OCI-LY1 (cell line): Measurements from ENCODE around the gene PASD1.

Experiments used
- H2AFZ ChIP-seq: fragments of 200-600 bp; sonication (generic), shearing (Covaris generic); 2 replicates; pipeline ENCODE4 v1.6.0; 2014; ENCODE audit warnings: antibody characterized with exemption, mild to moderate bottlenecking, low read length
- H3F3A ChIP-seq: fragments of 200-600 bp; sonication (generic), shearing (Covaris generic); 2 replicates; pipeline ENCODE4 v1.6.0; 2014; ENCODE audit warnings: mild to moderate bottlenecking, antibody characterized with exemption, low read length, moderate library complexity; ENCODE audit not compliant: insufficient read depth
- H3K27ac ChIP-seq: fragments of 200-600 bp; sonication (generic); 2 replicates; pipeline ENCODE4 v1.5.1; 2014; ENCODE audit warnings: low read length, mixed run types, mild to moderate bottlenecking, low read depth; ENCODE audit not compliant: poor library complexity, severe bottlenecking
- H3K27me3 ChIP-seq: fragments of 200-600 bp; sonication (generic); 2 replicates; pipeline ENCODE4 v1.6.0; 2014; ENCODE audit warnings: antibody characterized with exemption, mild to moderate bottlenecking, low read length, moderate library complexity; ENCODE audit not compliant: insufficient read depth
- H3K36me3 ChIP-seq: fragments of 200-600 bp; sonication (generic); 2 replicates; pipeline ENCODE4 v1.6.1; 2014; ENCODE audit warnings: mild to moderate bottlenecking, antibody characterized with exemption, low read length, moderate library complexity, mixed read lengths; ENCODE audit not compliant: insufficient read depth
- H3K4me1 ChIP-seq: fragments of 200-600 bp; sonication (generic); 2 replicates; pipeline ENCODE4 v1.5.1; 2014; ENCODE audit warnings: mild to moderate bottlenecking, low read length, moderate library complexity; ENCODE audit not compliant: insufficient read depth, severe bottlenecking
- H3K4me2 ChIP-seq: fragments of 200-600 bp; sonication (generic), shearing (Covaris generic); 2 replicates; pipeline ENCODE4 v1.6.1; 2014; ENCODE audit warnings: low read length
- H3K4me3 ChIP-seq: fragments of 200-600 bp; sonication (generic); 2 replicates; pipeline ENCODE4 v1.5.1; 2014; ENCODE audit warnings: low read length, low read depth, mild to moderate bottlenecking, mixed read lengths; ENCODE audit not compliant: poor library complexity, severe bottlenecking
- H3K79me2 ChIP-seq: fragments of 200-600 bp; shearing (Covaris generic); 2 replicates; pipeline ENCODE4 v1.6.1; 2016; ENCODE audit warnings: mixed run types, low read length, mixed read lengths; ENCODE audit not compliant: insufficient read depth
- H3K9ac ChIP-seq: fragments of 200-600 bp; sonication (generic), shearing (Covaris generic); 2 replicates; pipeline ENCODE4 v1.6.1; 2014; ENCODE audit warnings: mild to moderate bottlenecking, low read length, mixed read lengths
- H3K9me2 ChIP-seq: fragments of 200-600 bp; sonication (generic), shearing (Covaris generic); 2 replicates; pipeline ENCODE4 v1.6.1; 2014; ENCODE audit warnings: low read depth, mild to moderate bottlenecking, low read length, mixed read lengths
- H3K9me3 ChIP-seq: fragments of 200-600 bp; shearing (Covaris generic); 2 replicates; pipeline ENCODE4 v1.6.1; 2014; ENCODE audit warnings: low read length, mixed read lengths
- H4K20me1 ChIP-seq: fragments of 200-600 bp; sonication (generic), shearing (Covaris generic); 2 replicates; pipeline ENCODE4 v1.6.0; 2016; ENCODE audit warnings: mild to moderate bottlenecking, low read length; ENCODE audit not compliant: insufficient read depth
- EZH2 ChIP-seq: fragments of 200-600 bp; sonication (generic), shearing (Covaris generic); IDR thresholded peaks from 2 replicates; pipeline ENCODE4 v1.8.0; 2017; ENCODE audit warnings: borderline replicate concordance, mixed run types, mild to moderate bottlenecking, antibody characterized with exemption, low read length, moderate library complexity, mixed read lengths
- TF ChIP-seq, protein P1 (sequence below): fragments of 200-600 bp; sonication (generic), shearing (Covaris generic); IDR thresholded peaks from 2 replicates; pipeline ENCODE4 v1.5.1; 2017; ENCODE audit warnings: mild to moderate bottlenecking, antibody characterized with exemption, low read length, moderate library complexity, mixed read lengths

The PASD1 gene, protein sequence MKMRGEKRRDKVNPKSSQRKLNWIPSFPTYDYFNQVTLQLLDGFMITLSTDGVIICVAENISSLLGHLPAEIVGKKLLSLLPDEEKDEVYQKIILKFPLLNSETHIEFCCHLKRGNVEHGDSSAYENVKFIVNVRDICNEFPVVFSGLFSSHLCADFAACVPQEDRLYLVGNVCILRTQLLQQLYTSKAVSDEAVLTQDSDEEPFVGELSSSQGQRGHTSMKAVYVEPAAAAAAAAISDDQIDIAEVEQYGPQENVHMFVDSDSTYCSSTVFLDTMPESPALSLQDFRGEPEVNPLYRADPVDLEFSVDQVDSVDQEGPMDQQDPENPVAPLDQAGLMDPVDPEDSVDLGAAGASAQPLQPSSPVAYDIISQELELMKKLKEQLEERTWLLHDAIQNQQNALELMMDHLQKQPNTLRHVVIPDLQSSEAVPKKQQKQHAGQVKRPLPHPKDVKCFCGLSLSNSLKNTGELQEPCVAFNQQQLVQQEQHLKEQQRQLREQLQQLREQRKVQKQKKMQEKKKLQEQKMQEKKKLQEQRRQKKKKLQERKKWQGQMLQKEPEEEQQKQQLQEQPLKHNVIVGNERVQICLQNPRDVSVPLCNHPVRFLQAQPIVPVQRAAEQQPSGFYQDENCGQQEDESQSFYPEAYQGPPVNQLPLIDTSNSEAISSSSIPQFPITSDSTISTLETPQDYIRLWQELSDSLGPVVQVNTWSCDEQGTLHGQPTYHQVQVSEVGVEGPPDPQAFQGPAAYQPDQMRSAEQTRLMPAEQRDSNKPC

DNA sequence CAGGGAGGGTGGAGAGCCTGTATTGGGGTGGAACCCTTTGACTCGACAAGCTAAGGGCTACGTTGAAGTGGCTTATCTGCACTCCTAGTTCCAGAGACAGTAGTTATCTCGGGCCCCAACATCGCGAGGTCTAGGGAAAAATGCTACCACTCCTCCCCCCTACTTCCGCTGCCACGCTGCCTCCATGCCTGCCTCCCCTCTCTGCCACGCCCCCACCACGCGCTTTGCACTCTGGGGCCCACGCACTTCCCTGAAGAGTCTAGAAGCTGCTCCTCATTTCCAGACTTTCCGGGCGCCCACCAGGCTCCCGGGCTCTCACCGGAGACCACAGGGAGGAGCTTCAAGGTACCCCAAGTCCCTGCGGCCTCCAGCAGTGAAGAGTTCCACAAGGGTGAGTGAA, at the start of gene PASD1:
PASD1 (plus strand) TSS at position 227 of the 400 bp plus-strand sequence. CDS start 37,879 bp downstream, outside the sequence.
- Histone ChIP-seq H3K27ac (no peak within 1 kb of the TSS), H3K27me3 (no peaks in the 10 kb centered on the region), H3K4me1 (no peaks in the 10 kb centered on the region), H3F3A (no peaks in the 10 kb centered on the region), H2AFZ (no peak within 1 kb of the TSS), H3K79me2 (no peaks in the 10 kb centered on the region), H3K4me2 (no peak within 1 kb of the TSS), H3K36me3 (no peaks in the 10 kb centered on the region), H3K4me3 (no peak within 1 kb of the TSS), H3K9ac (no peak within 1 kb of the TSS), H3K9me2 (no peaks in the 10 kb centered on the region), H3K9me3 (no peaks in the 10 kb centered on the region), H4K20me1 (no peaks in the 10 kb centered on the region)
- TF ChIP-seq, protein P1, sequence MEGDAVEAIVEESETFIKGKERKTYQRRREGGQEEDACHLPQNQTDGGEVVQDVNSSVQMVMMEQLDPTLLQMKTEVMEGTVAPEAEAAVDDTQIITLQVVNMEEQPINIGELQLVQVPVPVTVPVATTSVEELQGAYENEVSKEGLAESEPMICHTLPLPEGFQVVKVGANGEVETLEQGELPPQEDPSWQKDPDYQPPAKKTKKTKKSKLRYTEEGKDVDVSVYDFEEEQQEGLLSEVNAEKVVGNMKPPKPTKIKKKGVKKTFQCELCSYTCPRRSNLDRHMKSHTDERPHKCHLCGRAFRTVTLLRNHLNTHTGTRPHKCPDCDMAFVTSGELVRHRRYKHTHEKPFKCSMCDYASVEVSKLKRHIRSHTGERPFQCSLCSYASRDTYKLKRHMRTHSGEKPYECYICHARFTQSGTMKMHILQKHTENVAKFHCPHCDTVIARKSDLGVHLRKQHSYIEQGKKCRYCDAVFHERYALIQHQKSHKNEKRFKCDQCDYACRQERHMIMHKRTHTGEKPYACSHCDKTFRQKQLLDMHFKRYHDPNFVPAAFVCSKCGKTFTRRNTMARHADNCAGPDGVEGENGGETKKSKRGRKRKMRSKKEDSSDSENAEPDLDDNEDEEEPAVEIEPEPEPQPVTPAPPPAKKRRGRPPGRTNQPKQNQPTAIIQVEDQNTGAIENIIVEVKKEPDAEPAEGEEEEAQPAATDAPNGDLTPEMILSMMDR, result no peak
- TF ChIP-seq EZH2, result no peak

- no peak overlapping the region for H3K9ac ChIP-seq
- H3K4me1 ChIP-seq, result no peaks in the 10 kb centered on the region
- no peak overlapping the region for H2AFZ ChIP-seq
- no peaks in the 10 kb centered on the region for H4K20me1 ChIP-seq
- no peak overlapping the region for H3K4me2 ChIP-seq
- TF ChIP-seq, protein P1, result no peak
- no peak for TF ChIP-seq EZH2
- H3K79me2 ChIP-seq, result no peaks in the 10 kb centered on the region
- H3K4me3 ChIP-seq, result no peak overlapping the region
- no peaks in the 10 kb centered on the region for H3F3A ChIP-seq
- no peaks in the 10 kb centered on the region for H3K36me3 ChIP-seq
- H3K9me2 ChIP-seq, result no peaks in the 10 kb centered on the region
- no peak overlapping the region for H3K27ac ChIP-seq
- no peaks in the 10 kb centered on the region for H3K27me3 ChIP-seq
- no peaks in the 10 kb centered on the region for H3K9me3 ChIP-seq
Observed at GRCh38 chrX:151515237-151515636, 48.2 kb upstream of the PASD1 start.

- H3K36me3 ChIP-seq, result no peaks in the 10 kb centered on the region
- H3K4me3 ChIP-seq, result no peak overlapping the region
- TF ChIP-seq, protein P1, result no peak
- no peak for TF ChIP-seq EZH2
- no peaks in the 10 kb centered on the region for H3K4me1 ChIP-seq
- H3K27me3 ChIP-seq, result no peaks in the 10 kb centered on the region
- H3K4me2 ChIP-seq, result no peak overlapping the region
- no peaks in the 10 kb centered on the region for H3K79me2 ChIP-seq
- no peaks in the 10 kb centered on the region for H3F3A ChIP-seq
- H3K9me2 ChIP-seq, result no peaks in the 10 kb centered on the region
- no peak overlapping the region for H3K27ac ChIP-seq
- no peak overlapping the region for H3K9ac ChIP-seq
- H3K9me3 ChIP-seq, result no peaks in the 10 kb centered on the region
- H4K20me1 ChIP-seq, result no peaks in the 10 kb centered on the region
- H2AFZ ChIP-seq, result no peak overlapping the region
Observed at GRCh38 chrX:151516538-151517187, 46.8 kb upstream of the PASD1 start.
